HepG2 (cell line): ENCODE results near the gene ONECUT1. TPM values are rescaled to one million over a fixed set of nuclear protein-coding genes. Genes with fewer than 3 reads are reported as not detected.

Experiments
- ASH2L ChIP-seq: fragments of 300-600, 200-600 bp; sonication (generic); IDR thresholded peaks from 2 replicates; pipeline ENCODE4 v1.7.0; 2017; ENCODE audit warnings: low read depth, mild to moderate bottlenecking, moderate library complexity, mixed read lengths, low read length; ENCODE audit not compliant: insufficient read length
- E2F1 ChIP-seq: sonication (generic); formaldehyde crosslinking; IDR thresholded peaks from 2 replicates; pipeline ENCODE4 v1.5.0; 2020; ENCODE audit warnings: missing genetic modification reagents
- HDAC2 ChIP-seq: sonication (generic); formaldehyde crosslinking; IDR thresholded peaks from 2 replicates; pipeline ENCODE4 v1.4.0; 2020; ENCODE audit warnings: missing genetic modification reagents
- HNRNPLL ChIP-seq: fragments of 200-400 bp; formaldehyde crosslinking; IDR thresholded peaks from 2 replicates; pipeline ENCODE4 v1.6.1; 2017; ENCODE audit warnings: mild to moderate bottlenecking, low read depth, low read length; ENCODE audit not compliant: poor library complexity, severe bottlenecking
- IKZF1 ChIP-seq: fragments of 450-650 bp; IDR thresholded peaks from 2 replicates; pipeline ENCODE4 v1.7.1; 2016
- JARID2 ChIP-seq: sonication (generic); formaldehyde crosslinking; IDR thresholded peaks from 2 replicates; pipeline ENCODE4 v1.8.1; 2023; ENCODE audit warnings: missing genetic modification reagents, inconsistent platforms; ENCODE audit not compliant: insufficient replicate concordance
- MBD4 ChIP-seq: IDR thresholded peaks from 2 replicates; pipeline ENCODE4 v1.6.1; 2012; ENCODE audit warnings: low read length, inconsistent platforms, borderline replicate concordance
- POGZ ChIP-seq: sonication (generic); formaldehyde crosslinking; IDR thresholded peaks from 2 replicates; pipeline ENCODE4 v1.4.0; 2020; ENCODE audit warnings: mild to moderate bottlenecking, missing genetic modification reagents
- RFXANK ChIP-seq: IDR thresholded peaks from 2 replicates; pipeline ENCODE4 v1.6.1; 2016
- SP140L ChIP-seq: sonication (generic); formaldehyde crosslinking; IDR thresholded peaks from 2 replicates; pipeline ENCODE4 v1.4.0; 2020; ENCODE audit warnings: missing genetic modification reagents, borderline replicate concordance
- SRSF1 ChIP-seq: fragments of 200-400 bp; formaldehyde crosslinking; optimal IDR thresholded peaks from 2 replicates; pipeline ENCODE3; 2017; ENCODE audit warnings: mild to moderate bottlenecking, low read depth, low read length, moderate library complexity
- XRCC5 ChIP-seq: fragments of 200-400 bp; formaldehyde crosslinking; optimal IDR thresholded peaks from 2 replicates; pipeline ENCODE3; 2017; ENCODE audit warnings: mild to moderate bottlenecking, low read length
- ZNF407 ChIP-seq: sonication (generic); formaldehyde crosslinking; IDR thresholded peaks from one replicate; pipeline ENCODE4 v1.5.1; 2020; ENCODE audit warnings: mild to moderate bottlenecking, missing genetic modification reagents; ENCODE audit errors: not compliant biosample characterization
- ZNF605 ChIP-seq: sonication (generic); formaldehyde crosslinking; IDR thresholded peaks from 2 replicates; pipeline ENCODE4 v1.8.0; 2022; ENCODE audit warnings: mild to moderate bottlenecking, missing genetic modification reagents
- polyA plus RNA-seq, 8 experiments: library from polyadenylated mRNA; depleted of rRNA in 3 of 8; stranded (reverse) in 7 of 8; unstranded in 1 of 8; fragments of >200 nt; fragmentation: Illumina TruSeq in 4 of 8; extraction: Trizol in 4 of 8; gene quantifications; 2 replicates each; pipeline versions ENCODE4 v1.2.1 to v1.2.3, GENCODE V29; 2011 to 2016; ENCODE audit warnings: low read depth in 4 of 8, missing spikeins in 1 of 8, mixed read lengths in 1 of 8; ENCODE audit not compliant: insufficient read depth in 1 of 8
- total RNA-seq, 5 experiments: library from RNA; depleted of rRNA; stranded (reverse); fragments of >200 nt; fragmentation: Illumina TruSeq; extraction: Trizol; gene quantifications; 2 replicates each; pipeline ENCODE4 v1.2.3, GENCODE V29; 2016; ENCODE audit warnings: low read depth in 1 of 5
- TF ChIP-seq, protein P1 (sequence below): sonication (generic); formaldehyde crosslinking; IDR thresholded peaks from 2 replicates; pipeline ENCODE4 v1.5.0; 2020; ENCODE audit warnings: missing genetic modification reagents
- TF ChIP-seq, protein P2 (sequence below): sonication (generic); formaldehyde crosslinking; IDR thresholded peaks from 2 replicates; pipeline ENCODE4 v1.9.0; 2021; ENCODE audit warnings: missing genetic modification reagents, borderline replicate concordance

The ONECUT1 gene
- total and polyA plus RNA-seq, 2 of the 13 experiments (the other 11 are each of a cell fraction or from before 2014, with no cell fraction given), result 3.5 to 9.1 TPM

- TF ChIP-seq ZNF407 (CRISPR knock-in tag) (no peak), POGZ (CRISPR knock-in tag) (peak; percentile 34; the same call in 1 of the 2 replicates), MBD4 (no peak), ASH2L (no peak), XRCC5 (no peak), IKZF1 (no peak), JARID2 (CRISPR knock-in tag) (no peak), SP140L (CRISPR knock-in tag) (no peak), HNRNPLL (no peak), E2F1 (no peak), ZNF605 (no peak), HDAC2 (no peak), SRSF1 (no peak), RFXANK (no peak)
- TF ChIP-seq, protein P1, sequence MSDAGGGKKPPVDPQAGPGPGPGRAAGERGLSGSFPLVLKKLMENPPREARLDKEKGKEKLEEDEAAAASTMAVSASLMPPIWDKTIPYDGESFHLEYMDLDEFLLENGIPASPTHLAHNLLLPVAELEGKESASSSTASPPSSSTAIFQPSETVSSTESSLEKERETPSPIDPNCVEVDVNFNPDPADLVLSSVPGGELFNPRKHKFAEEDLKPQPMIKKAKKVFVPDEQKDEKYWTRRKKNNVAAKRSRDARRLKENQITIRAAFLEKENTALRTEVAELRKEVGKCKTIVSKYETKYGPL (CRISPR knock-in tag), result no peak
- TF ChIP-seq, protein P2, sequence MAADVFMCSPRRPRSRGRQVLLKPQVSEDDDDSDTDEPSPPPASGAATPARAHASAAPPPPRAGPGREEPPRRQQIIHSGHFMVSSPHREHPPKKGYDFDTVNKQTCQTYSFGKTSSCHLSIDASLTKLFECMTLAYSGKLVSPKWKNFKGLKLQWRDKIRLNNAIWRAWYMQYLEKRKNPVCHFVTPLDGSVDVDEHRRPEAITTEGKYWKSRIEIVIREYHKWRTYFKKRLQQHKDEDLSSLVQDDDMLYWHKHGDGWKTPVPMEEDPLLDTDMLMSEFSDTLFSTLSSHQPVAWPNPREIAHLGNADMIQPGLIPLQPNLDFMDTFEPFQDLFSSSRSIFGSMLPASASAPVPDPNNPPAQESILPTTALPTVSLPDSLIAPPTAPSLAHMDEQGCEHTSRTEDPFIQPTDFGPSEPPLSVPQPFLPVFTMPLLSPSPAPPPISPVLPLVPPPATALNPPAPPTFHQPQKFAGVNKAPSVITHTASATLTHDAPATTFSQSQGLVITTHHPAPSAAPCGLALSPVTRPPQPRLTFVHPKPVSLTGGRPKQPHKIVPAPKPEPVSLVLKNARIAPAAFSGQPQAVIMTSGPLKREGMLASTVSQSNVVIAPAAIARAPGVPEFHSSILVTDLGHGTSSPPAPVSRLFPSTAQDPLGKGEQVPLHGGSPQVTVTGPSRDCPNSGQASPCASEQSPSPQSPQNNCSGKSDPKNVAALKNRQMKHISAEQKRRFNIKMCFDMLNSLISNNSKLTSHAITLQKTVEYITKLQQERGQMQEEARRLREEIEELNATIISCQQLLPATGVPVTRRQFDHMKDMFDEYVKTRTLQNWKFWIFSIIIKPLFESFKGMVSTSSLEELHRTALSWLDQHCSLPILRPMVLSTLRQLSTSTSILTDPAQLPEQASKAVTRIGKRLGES (CRISPR knock-in tag), result no peak
These were observed 1.0 kb downstream of the ONECUT1 start (continued) for GRCh38 chr15:52789008-52789600.
